ENCODE measurements around the gene RAB8B.

DNA sequence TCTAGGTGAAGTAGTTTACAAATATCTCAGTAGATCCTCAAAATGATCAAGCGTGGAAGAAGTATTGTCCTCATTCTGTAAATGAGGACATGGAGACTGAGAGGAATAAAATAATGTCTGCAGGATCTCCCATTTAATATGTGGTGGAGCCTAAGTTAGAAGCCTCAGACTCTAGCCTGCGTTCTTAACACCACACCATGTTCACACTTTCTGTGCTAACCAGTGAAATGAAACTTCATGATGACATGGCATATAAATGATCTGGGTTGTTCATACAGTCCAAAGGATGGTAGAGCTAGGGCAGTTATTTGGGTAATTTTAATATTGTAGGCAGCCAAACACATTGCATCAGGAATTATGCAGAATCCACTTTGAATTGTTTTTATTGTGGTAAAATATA, 62.9 kb downstream of the RAB8B start:
- TF ChIP-seq, protein P1, sequence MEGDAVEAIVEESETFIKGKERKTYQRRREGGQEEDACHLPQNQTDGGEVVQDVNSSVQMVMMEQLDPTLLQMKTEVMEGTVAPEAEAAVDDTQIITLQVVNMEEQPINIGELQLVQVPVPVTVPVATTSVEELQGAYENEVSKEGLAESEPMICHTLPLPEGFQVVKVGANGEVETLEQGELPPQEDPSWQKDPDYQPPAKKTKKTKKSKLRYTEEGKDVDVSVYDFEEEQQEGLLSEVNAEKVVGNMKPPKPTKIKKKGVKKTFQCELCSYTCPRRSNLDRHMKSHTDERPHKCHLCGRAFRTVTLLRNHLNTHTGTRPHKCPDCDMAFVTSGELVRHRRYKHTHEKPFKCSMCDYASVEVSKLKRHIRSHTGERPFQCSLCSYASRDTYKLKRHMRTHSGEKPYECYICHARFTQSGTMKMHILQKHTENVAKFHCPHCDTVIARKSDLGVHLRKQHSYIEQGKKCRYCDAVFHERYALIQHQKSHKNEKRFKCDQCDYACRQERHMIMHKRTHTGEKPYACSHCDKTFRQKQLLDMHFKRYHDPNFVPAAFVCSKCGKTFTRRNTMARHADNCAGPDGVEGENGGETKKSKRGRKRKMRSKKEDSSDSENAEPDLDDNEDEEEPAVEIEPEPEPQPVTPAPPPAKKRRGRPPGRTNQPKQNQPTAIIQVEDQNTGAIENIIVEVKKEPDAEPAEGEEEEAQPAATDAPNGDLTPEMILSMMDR (IDR thresholded peaks at IDR 0.05; ENCODE audit: low read depth, low read length), result no peak
- TF ChIP-seq POLR2A (IDR thresholded peaks at IDR 0.05; ENCODE audit: extremely low read depth, insufficient read length), result no peak

All from NB4 (cell line).